PC-3 (cell line): ENCODE measurements around the gene SMOC2.

Experiments used
- CTCF ChIP-seq: fragments of 300-600 bp; sonication (generic); conservative IDR thresholded peaks from 2 replicates; pipeline ENCODE4 v1.5.1; 2017; ENCODE audit warnings: antibody characterized with exemption, low read depth, mild to moderate bottlenecking, low read length
- EZH2 ChIP-seq: fragments of 300-600 bp; sonication (generic); IDR thresholded peaks from one replicate; pipeline ENCODE4 v1.6.1; 2017; ENCODE audit warnings: antibody characterized with exemption, mild to moderate bottlenecking, low read length; ENCODE audit not compliant: unreplicated experiment
- EZH2phosphoT487 ChIP-seq: fragments of 300-600 bp; sonication (generic); IDR thresholded peaks from 2 replicates; pipeline ENCODE4 v1.6.1; 2018; ENCODE audit warnings: mild to moderate bottlenecking, antibody characterized with exemption, low read length, borderline replicate concordance

DNA sequence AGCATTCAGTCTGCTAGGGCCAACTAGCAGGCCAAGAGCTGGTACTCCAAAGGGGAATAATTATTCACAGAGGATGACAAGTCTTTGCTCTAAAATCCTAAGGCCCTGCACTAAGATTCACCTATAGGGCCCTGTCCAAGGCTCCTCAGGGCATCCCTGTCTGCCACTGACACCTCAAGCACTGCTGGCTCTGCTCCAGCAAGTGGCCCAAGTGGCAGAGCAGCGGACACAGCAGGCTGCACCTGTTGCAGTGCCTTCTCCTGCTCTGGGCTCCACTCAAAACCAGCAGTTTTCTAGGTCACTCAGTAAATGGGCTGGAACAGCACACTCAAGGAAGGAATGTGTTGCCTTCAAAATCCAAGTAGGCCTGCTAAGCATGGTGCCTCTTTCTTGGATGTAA, 36.4 kb upstream of the SMOC2 start:
- TF ChIP-seq CTCF (no peak), EZH2 (no peak), EZH2phosphoT487 (no peak)
